IMR-90 (cell line): ENCODE measurements around the gene TTC24. TPM values are rescaled to one million over a fixed set of nuclear protein-coding genes. Genes with fewer than 3 reads are reported as not detected.
A peak's percentile ranks its signal among the peaks of the same experiment; 100 is the strongest.

Source experiments
- ATAC-seq: fragments of 200-7000 bp; cut with Tn5 transposase; 2 replicates; pipeline ENCODE4 v1.9.1; 2020; ENCODE audit warnings: low read depth, mild to moderate bottlenecking, moderate library complexity
- BruUV-seq: library from RNA; stranded (reverse); fragments of 400-500 nt; replicated peaks from 2 replicates; lab custom pipeline; 2021; lab: Mats Ljungman, UMichigan
- CTCF ChIA-PET: fragments of 300-600 bp; formaldehyde crosslinking; extraction: SDS; loops from one replicate; lab custom pipeline; 2021; ENCODE audit warnings: antibody characterized with exemption; lab: Yijun Ruan, JAX
- POLR2A ChIA-PET: fragments of 300-600 bp; sonication (Branson Sonifier 250); formaldehyde crosslinking; loops from one replicate; lab custom pipeline; 2022; ENCODE audit warnings: antibody characterized with exemption; ENCODE audit not compliant: unreplicated experiment; lab: Charles Lee
- DNase-seq: peaks from one replicate; pipeline ENCODE4 v3.0.0; 2013
- H2AFZ ChIP-seq: replicated peaks from 2 replicates; pipeline ENCODE3; 2013; ENCODE audit warnings: low read length, mild to moderate bottlenecking; ENCODE audit not compliant: poor library complexity
- H2AK5ac ChIP-seq: 2 replicates; pipeline ENCODE4 v1.6.1; 2013; ENCODE audit warnings: low read depth, low read length, inconsistent platforms
- H2AK9ac ChIP-seq: replicated peaks from 2 replicates; pipeline ENCODE3; 2013; ENCODE audit warnings: mild to moderate bottlenecking, low read depth, low read length, moderate library complexity; ENCODE audit not compliant: poor library complexity
- H2BK120ac ChIP-seq: 2 replicates; pipeline ENCODE4 v1.6.1; 2013; ENCODE audit warnings: low read depth, low read length, inconsistent platforms
- H2BK15ac ChIP-seq: 3 replicates; pipeline ENCODE4 v1.6.1; 2013; ENCODE audit warnings: low read depth, low read length, inconsistent platforms
- H2BK20ac ChIP-seq: 2 replicates; pipeline ENCODE4 v1.6.1; 2013; ENCODE audit warnings: low read depth, mild to moderate bottlenecking, inconsistent platforms, low read length, moderate library complexity
- H2BK5ac ChIP-seq: 2 replicates; pipeline ENCODE4 v1.6.1; 2013; ENCODE audit warnings: mild to moderate bottlenecking, low read depth, low read length, inconsistent platforms; ENCODE audit not compliant: poor library complexity, severe bottlenecking
- H3K14ac ChIP-seq: replicated peaks from 2 replicates; pipeline ENCODE4 v1.6.1; 2013; ENCODE audit warnings: low read depth, low read length, inconsistent platforms
- H3K18ac ChIP-seq: 2 replicates; pipeline ENCODE4 v1.6.1; 2013; ENCODE audit warnings: low read depth, low read length, control low read depth
- H3K23ac ChIP-seq: 2 replicates; pipeline ENCODE4 v1.6.1; 2013; ENCODE audit warnings: low read depth, low read length, inconsistent platforms
- H3K27ac ChIP-seq: 2 replicates; pipeline ENCODE4 v1.5.1; 2013; ENCODE audit warnings: mild to moderate bottlenecking, control low read depth, low read length; ENCODE audit not compliant: insufficient read depth
- H3K27me3 ChIP-seq: 2 replicates; pipeline ENCODE4 v1.6.1; 2013; ENCODE audit warnings: low read length; ENCODE audit not compliant: control insufficient read depth, insufficient read depth
- H3K36me3 ChIP-seq: 2 replicates; pipeline ENCODE4 v1.6.1; 2013; ENCODE audit warnings: low read length, mixed read lengths; ENCODE audit not compliant: control insufficient read depth, insufficient read depth
- H3K4ac ChIP-seq: 2 replicates; pipeline ENCODE4 v1.6.1; 2013; ENCODE audit warnings: low read depth, low read length, inconsistent platforms
- H3K4me1 ChIP-seq: 2 replicates; pipeline ENCODE4 v1.6.1; 2013; ENCODE audit warnings: low read length, mixed read lengths; ENCODE audit not compliant: control insufficient read depth, insufficient read depth
- H3K4me2 ChIP-seq: 2 replicates; pipeline ENCODE4 v1.6.1; 2013; ENCODE audit warnings: low read depth, mild to moderate bottlenecking, control low read depth, low read length, moderate library complexity
- H3K4me3 ChIP-seq: 2 replicates; pipeline ENCODE4 v1.5.1; 2013; ENCODE audit warnings: low read depth, mild to moderate bottlenecking, control low read depth, low read length, moderate library complexity; ENCODE audit not compliant: insufficient read depth
- H3K56ac ChIP-seq: 2 replicates; pipeline ENCODE4 v1.6.1; 2013; ENCODE audit warnings: low read length, inconsistent platforms; ENCODE audit not compliant: insufficient read depth; ENCODE audit errors: extremely low read depth
- H3K79me1 ChIP-seq, 2 experiments: 2 replicates each; pipeline ENCODE4 v1.6.1; 2013; ENCODE audit warnings: low read length in 2 of 2, inconsistent platforms in 1 of 2, low read depth in 1 of 2
- H3K9ac ChIP-seq: 2 replicates; pipeline ENCODE4 v1.6.1; 2013; ENCODE audit warnings: low read depth, low read length, control low read depth
- H3K9me1 ChIP-seq: 2 replicates; pipeline ENCODE4 v1.6.1; 2013; ENCODE audit warnings: low read length, inconsistent platforms; ENCODE audit not compliant: insufficient read depth
- H3K9me3 ChIP-seq: 2 replicates; pipeline ENCODE4 v1.6.1; 2013; ENCODE audit warnings: low read length; ENCODE audit not compliant: control insufficient read depth, insufficient read depth
- H4K20me1 ChIP-seq: 2 replicates; pipeline ENCODE4 v1.6.1; 2013; ENCODE audit warnings: low read length, inconsistent platforms; ENCODE audit not compliant: insufficient read depth
- H4K5ac ChIP-seq: 2 replicates; pipeline ENCODE4 v1.6.1; 2013; ENCODE audit warnings: mild to moderate bottlenecking, low read depth, low read length, control low read depth
- H4K8ac ChIP-seq, 2 experiments: 2 replicates each; pipeline ENCODE4 v1.6.1; 2013; ENCODE audit warnings: low read depth in 2 of 2, low read length in 2 of 2, control low read depth in 1 of 2, inconsistent platforms in 1 of 2
- H4K91ac ChIP-seq: 2 replicates; pipeline ENCODE4 v1.6.1; 2013; ENCODE audit warnings: low read depth, low read length, inconsistent platforms; ENCODE audit not compliant: insufficient read depth
- MAZ ChIP-seq: IDR thresholded peaks from 2 replicates; pipeline ENCODE4 v1.6.1; 2012; ENCODE audit warnings: low read depth, mild to moderate bottlenecking, low read length, improper control_type of control experiment, moderate library complexity, borderline replicate concordance
- POLR2A ChIP-seq: IDR thresholded peaks from 2 replicates; pipeline ENCODE4 v1.6.1; 2012; ENCODE audit warnings: mild to moderate bottlenecking, low read depth, low read length
- RAD21 ChIP-seq: IDR thresholded peaks from 2 replicates; pipeline ENCODE4 v1.6.1; 2012; ENCODE audit warnings: low read length, improper control_type of control experiment
- RFX5 ChIP-seq: IDR thresholded peaks from 2 replicates; pipeline ENCODE4 v1.8.0; 2012; ENCODE audit warnings: low read depth, mild to moderate bottlenecking, low read length, moderate library complexity
- SMC3 ChIP-seq: fragments of 150-350 bp; IDR thresholded peaks from 2 replicates; pipeline ENCODE4 v1.6.1; 2016; ENCODE audit warnings: low read depth, mild to moderate bottlenecking, antibody characterized with exemption, low read length, moderate library complexity
- WGBS, 2 experiments: methylation state at CpG; one replicate each; pipeline versions ENCODE4 v1.1.5 to v1.1.7; 2013; ENCODE audit warnings: missing lambda C conversion rate in 2 of 2; ENCODE audit not compliant: insufficient read length in 1 of 2; ENCODE audit errors: extremely low coverage in 2 of 2; 5-methylcytosine and 5-hydroxymethylcytosine counted together
- dilution Hi-C: fragments of 300-500 bp; cut with HindIII; formaldehyde crosslinking; loops from one replicate; pipeline ENCODE4 v1.14.3; 2018; ENCODE audit warnings: low sequenced_read_pairs; ENCODE audit not compliant: unreplicated experiment
- in situ Hi-C: fragments of 300-500 bp; cut with MboI; formaldehyde crosslinking; loops from 3 replicates; pipeline ENCODE4 v1.14.3; 2019; ENCODE audit warnings: low sequenced_read_pairs, inconsistent platforms, mixed read lengths
- intact Hi-C: fragments of 100-400 bp; cut with micrococcal nuclease; formaldehyde crosslinking; loops from 2 replicates; pipeline ENCODE4 v1.10.0; 2022
- polyA plus RNA-seq, 3 experiments: library from polyadenylated mRNA; depleted of rRNA; stranded (reverse); fragments of >200 nt; gene quantifications; 2 replicates each; pipeline ENCODE4 v1.2.3, GENCODE V29; 2012; ENCODE audit warnings: low replicate concordance in 1 of 3
- total RNA-seq: library from RNA; depleted of rRNA; stranded (reverse); fragments of >200 nt; gene quantifications from 2 replicates; pipeline ENCODE4 v1.2.3, GENCODE V29; 2012
- TF ChIP-seq, protein P1 (sequence below): fragments of 150-350 bp; IDR thresholded peaks from 2 replicates; pipeline ENCODE4 v1.6.1; 2017; ENCODE audit warnings: mild to moderate bottlenecking, antibody characterized with exemption, low read length, low read depth
- TF ChIP-seq, protein P2 (sequence below): conservative IDR thresholded peaks from 2 replicates; pipeline ENCODE4 v1.5.1; 2012; ENCODE audit warnings: mild to moderate bottlenecking, low read depth, low read length, improper control_type of control experiment

The TTC24 gene
- total and polyA plus RNA-seq, 2 of the 4 experiments (the other 2 are of a cell fraction) = not detected

DNA sequence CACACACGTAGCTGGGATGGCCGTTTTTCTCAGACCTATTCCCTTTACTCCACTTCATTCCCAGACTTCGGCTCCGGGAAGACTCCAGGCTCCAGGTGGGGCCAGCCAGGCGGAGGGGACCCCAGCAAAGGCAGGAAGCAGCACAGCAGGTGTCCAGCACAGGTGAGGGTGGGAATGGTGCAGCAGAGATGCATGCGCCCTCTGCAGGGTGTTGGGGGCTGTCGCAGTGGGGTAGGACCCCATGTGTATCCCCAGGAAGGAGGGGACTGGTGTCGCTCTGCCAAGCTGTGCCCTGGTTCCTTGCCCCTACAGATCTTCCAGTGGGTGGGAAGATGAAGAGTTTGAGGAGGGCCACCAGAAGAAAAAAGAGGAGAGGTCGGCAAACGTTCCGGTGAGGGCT, 5.3 kb downstream of the TTC24 start:
- ATAC-seq = no peak
- Histone ChIP-seq H4K91ac (no peak overlapping the region), H3K14ac (no peak overlapping the region), H3K36me3 (no peaks in the 10 kb centered on the region), H2AK5ac (no peak overlapping the region), H3K9ac (no peak overlapping the region), H3K23ac (no peak overlapping the region), H3K4ac (no peak overlapping the region), H2AK9ac (no peak overlapping the region), H3K4me2 (no peak overlapping the region), H2BK15ac (no peak overlapping the region), H3K4me3 (no peak overlapping the region), H3K9me3 (no peaks in the 10 kb centered on the region), H4K5ac (no peak overlapping the region), H3K56ac (no peak overlapping the region), H3K18ac (no peak overlapping the region), H2AFZ (no peak overlapping the region), H2BK20ac (no peak overlapping the region), H3K27me3 (peaks cover 18% of the 10 kb centered on the region), H3K79me1 (no peaks in the 10 kb centered on the region), H3K27ac (no peak overlapping the region), H4K8ac (no peak overlapping the region), H2BK120ac (no peak overlapping the region), H4K20me1 (no peaks in the 10 kb centered on the region), H2BK5ac (no peak overlapping the region), H3K4me1 (no peaks in the 10 kb centered on the region), H3K9me1 (no peaks in the 10 kb centered on the region)
- dilution Hi-C loops (no loop called here), in situ Hi-C loops (no loop called here), intact Hi-C loops (loop anchor here (1.0 to 2.0 kb wide), 2 partner anchors 23 to 72 kb away; no protein-coding TSS in a partner anchor)
- no CpG with 5 or more reads among the region's 11 CpGs for WGBS, 2 experiments
- DNase-seq = no peak
- TF ChIP-seq, protein P1, sequence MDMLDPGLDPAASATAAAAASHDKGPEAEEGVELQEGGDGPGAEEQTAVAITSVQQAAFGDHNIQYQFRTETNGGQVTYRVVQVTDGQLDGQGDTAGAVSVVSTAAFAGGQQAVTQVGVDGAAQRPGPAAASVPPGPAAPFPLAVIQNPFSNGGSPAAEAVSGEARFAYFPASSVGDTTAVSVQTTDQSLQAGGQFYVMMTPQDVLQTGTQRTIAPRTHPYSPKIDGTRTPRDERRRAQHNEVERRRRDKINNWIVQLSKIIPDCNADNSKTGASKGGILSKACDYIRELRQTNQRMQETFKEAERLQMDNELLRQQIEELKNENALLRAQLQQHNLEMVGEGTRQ = no peak
- TF ChIP-seq, protein P2, sequence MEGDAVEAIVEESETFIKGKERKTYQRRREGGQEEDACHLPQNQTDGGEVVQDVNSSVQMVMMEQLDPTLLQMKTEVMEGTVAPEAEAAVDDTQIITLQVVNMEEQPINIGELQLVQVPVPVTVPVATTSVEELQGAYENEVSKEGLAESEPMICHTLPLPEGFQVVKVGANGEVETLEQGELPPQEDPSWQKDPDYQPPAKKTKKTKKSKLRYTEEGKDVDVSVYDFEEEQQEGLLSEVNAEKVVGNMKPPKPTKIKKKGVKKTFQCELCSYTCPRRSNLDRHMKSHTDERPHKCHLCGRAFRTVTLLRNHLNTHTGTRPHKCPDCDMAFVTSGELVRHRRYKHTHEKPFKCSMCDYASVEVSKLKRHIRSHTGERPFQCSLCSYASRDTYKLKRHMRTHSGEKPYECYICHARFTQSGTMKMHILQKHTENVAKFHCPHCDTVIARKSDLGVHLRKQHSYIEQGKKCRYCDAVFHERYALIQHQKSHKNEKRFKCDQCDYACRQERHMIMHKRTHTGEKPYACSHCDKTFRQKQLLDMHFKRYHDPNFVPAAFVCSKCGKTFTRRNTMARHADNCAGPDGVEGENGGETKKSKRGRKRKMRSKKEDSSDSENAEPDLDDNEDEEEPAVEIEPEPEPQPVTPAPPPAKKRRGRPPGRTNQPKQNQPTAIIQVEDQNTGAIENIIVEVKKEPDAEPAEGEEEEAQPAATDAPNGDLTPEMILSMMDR = 0 out of 2 replicates have a peak, but pooled peaks have one; percentile 12
- TF ChIP-seq RAD21 (no peak), RFX5 (no peak), SMC3 (no peak), POLR2A (no peak), MAZ (no peak)
- ChIA-PET POLR2A (no interaction called here), CTCF (interaction anchor here (1.0 kb wide), 1 partner anchor 24 kb away, joined by 3 read pairs; no protein-coding TSS in a partner anchor)
- BruUV-seq = no TSS peak
